Neural progenitor cell (in vitro differentiated cells): Measurements from ENCODE around the gene NPRL2.

Experiments
- CTCF ChIP-seq: fragments of 200-600 bp; sonication (generic); IDR thresholded peaks from 2 replicates; pipeline ENCODE4 v1.5.1; 2017; ENCODE audit warnings: antibody characterized with exemption, mild to moderate bottlenecking
- EZH2 ChIP-seq: fragments of 200-600 bp; sonication (generic); IDR thresholded peaks from 2 replicates; pipeline ENCODE4 v1.6.1; 2017; ENCODE audit warnings: antibody characterized with exemption, mild to moderate bottlenecking, moderate library complexity
- EZH2phosphoT487 ChIP-seq: fragments of 200-600 bp; sonication (generic); IDR thresholded peaks from 2 replicates; pipeline ENCODE4 v1.6.1; 2017; ENCODE audit warnings: antibody characterized with exemption

GRCh38 chr3:50302095-50303012, 48.2 kb downstream of the NPRL2 start:
- TF ChIP-seq CTCF (no peak), EZH2 (no peak), EZH2phosphoT487 (no peak)
